Measurements from ENCODE around the gene PAPPA.

Gene PAPPA

GRCh38 chr9:116219686-116220085 is 66.1 kb downstream of the PAPPA start:
- in situ Hi-C loops (cut with MboI; ENCODE audit: low sequenced_read_pairs), result no loop called here

GRCh38 chr9:116223926-116224325 is 70.3 kb downstream of the PAPPA start:
- in situ Hi-C loops (cut with MboI; ENCODE audit: low sequenced_read_pairs), result no loop called here

GRCh38 chr9:116230051-116230632 is 76.6 kb downstream of the PAPPA start:
- in situ Hi-C loops (cut with MboI; ENCODE audit: low sequenced_read_pairs), result no loop called here

GRCh38 chr9:116232424-116233159 is 79.0 kb downstream of the PAPPA start:
- in situ Hi-C loops (cut with MboI; ENCODE audit: low sequenced_read_pairs), result no loop called here

- in situ Hi-C loops (cut with MboI; ENCODE audit: low sequenced_read_pairs), result no loop called here
Measured at GRCh38 chr9:116233160-116233530, 79.6 kb downstream of the PAPPA start.

GRCh38 chr9:116234081-116234480 is 80.5 kb downstream of the PAPPA start:
- in situ Hi-C loops (cut with MboI; ENCODE audit: low sequenced_read_pairs), result no loop called here

- in situ Hi-C loops (cut with MboI; ENCODE audit: low sequenced_read_pairs), result no loop called here
Measured at GRCh38 chr9:116236979-116237378, 83.4 kb downstream of the PAPPA start.

- in situ Hi-C loops (cut with MboI; ENCODE audit: low sequenced_read_pairs), result no loop called here
Measured at GRCh38 chr9:116237456-116237855, 83.9 kb downstream of the PAPPA start.

GRCh38 chr9:116238225-116238624 is 84.6 kb downstream of the PAPPA start:
- in situ Hi-C loops (cut with MboI; ENCODE audit: low sequenced_read_pairs), result no loop called here

GRCh38 chr9:116238776-116239340 is 85.3 kb downstream of the PAPPA start:
- in situ Hi-C loops (cut with MboI; ENCODE audit: low sequenced_read_pairs), result no loop called here

GRCh38 chr9:116243708-116244107 is 90.1 kb downstream of the PAPPA start:
- in situ Hi-C loops (cut with MboI; ENCODE audit: low sequenced_read_pairs), result no loop called here

GRCh38 chr9:116247284-116247683 is 93.7 kb downstream of the PAPPA start:
- in situ Hi-C loops (cut with MboI; ENCODE audit: low sequenced_read_pairs), result no loop called here

GRCh38 chr9:116247791-116248374 is 94.3 kb downstream of the PAPPA start:
- in situ Hi-C loops (cut with MboI; ENCODE audit: low sequenced_read_pairs), result no loop called here

GRCh38 chr9:116250891-116251290 is 97.3 kb downstream of the PAPPA start:
- in situ Hi-C loops (cut with MboI; ENCODE audit: low sequenced_read_pairs), result no loop called here

- in situ Hi-C loops (cut with MboI; ENCODE audit: low sequenced_read_pairs), result no loop called here
Measured at GRCh38 chr9:116251366-116251765, 97.8 kb downstream of the PAPPA start.

GRCh38 chr9:116260531-116260930 is 106.9 kb downstream of the PAPPA start:
- in situ Hi-C loops (cut with MboI; ENCODE audit: low sequenced_read_pairs), result no loop called here

- in situ Hi-C loops (cut with MboI; ENCODE audit: low sequenced_read_pairs), result no loop called here
Measured at GRCh38 chr9:116262448-116262847, 108.9 kb downstream of the PAPPA start.

GRCh38 chr9:116264361-116264760 is 110.8 kb downstream of the PAPPA start:
- in situ Hi-C loops (cut with MboI; ENCODE audit: low sequenced_read_pairs), result no loop called here

GRCh38 chr9:116267021-116267420 is 113.4 kb downstream of the PAPPA start:
- in situ Hi-C loops (cut with MboI; ENCODE audit: low sequenced_read_pairs), result no loop called here

GRCh38 chr9:116269250-116269649 is 115.7 kb downstream of the PAPPA start:
- in situ Hi-C loops (cut with MboI; ENCODE audit: low sequenced_read_pairs), result no loop called here

- in situ Hi-C loops (cut with MboI; ENCODE audit: low sequenced_read_pairs), result no loop called here
Measured at GRCh38 chr9:116270546-116270945, 117.0 kb downstream of the PAPPA start.

- in situ Hi-C loops (cut with MboI; ENCODE audit: low sequenced_read_pairs), result no loop called here
Measured at GRCh38 chr9:116271340-116271739, 117.7 kb downstream of the PAPPA start.

Data from HL-60/S4 treated with phorbol 12-myristate 13-acetate at 8.2 ng/mL for 4 days and 3 days (cell line).